SK-N-SH treated with all-trans-retinoic acid at 6 μM for 48 hours (cell line): ENCODE data around the gene SFXN5.

Experiments
- ATAC-seq: fragments of 200-7000 bp; cut with Tn5 transposase; 3 replicates; pipeline ENCODE4 v1.9.1; 2020; ENCODE audit warnings: mild to moderate bottlenecking, moderate library complexity
- ARNTL ChIP-seq: fragments of 450-650 bp; formaldehyde crosslinking; IDR thresholded peaks from 2 replicates; pipeline ENCODE4 v1.5.0; 2020; ENCODE audit warnings: low read depth, mild to moderate bottlenecking, moderate library complexity, borderline replicate concordance
- CSRNP3 ChIP-seq: fragments of 250-450 bp; sonication (Bioruptor Pico); IDR thresholded peaks from 2 replicates; pipeline ENCODE4 v1.5.1; 2021; ENCODE audit warnings: mild to moderate bottlenecking, moderate library complexity
- ESRRG ChIP-seq: fragments of 250-450 bp; sonication (Bioruptor Pico); IDR thresholded peaks from 2 replicates; pipeline ENCODE4 v1.6.1; 2021; ENCODE audit warnings: mild to moderate bottlenecking
- GLIS3 ChIP-seq: fragments of 250-450 bp; sonication (Bioruptor Pico); IDR thresholded peaks from 2 replicates; pipeline ENCODE4 v1.5.0; 2020; ENCODE audit warnings: mild to moderate bottlenecking, moderate library complexity
- PATZ1 ChIP-seq: fragments of 250-450 bp; sonication (Bioruptor Pico); IDR thresholded peaks from 2 replicates; pipeline ENCODE4 v1.8.0; 2020; ENCODE audit warnings: mild to moderate bottlenecking, moderate library complexity, borderline replicate concordance
- POU6F1 ChIP-seq: fragments of 250-450 bp; sonication (Bioruptor Pico); IDR thresholded peaks from 2 replicates; pipeline ENCODE4 v1.8.0; 2021; ENCODE audit warnings: low read depth, mild to moderate bottlenecking, moderate library complexity, borderline replicate concordance
- PPARA ChIP-seq: fragments of 250-450 bp; sonication (Bioruptor Pico); IDR thresholded peaks from 2 replicates; pipeline ENCODE4 v1.5.0; 2020; ENCODE audit warnings: mild to moderate bottlenecking, borderline replicate concordance
- SNAI2 ChIP-seq: fragments of 250-450 bp; sonication (Bioruptor Pico); IDR thresholded peaks from 2 replicates; pipeline ENCODE4 v1.5.0; 2020; ENCODE audit warnings: mild to moderate bottlenecking, moderate library complexity
- TOX ChIP-seq: fragments of 250-450 bp; sonication (Bioruptor Pico); IDR thresholded peaks from 2 replicates; pipeline ENCODE4 v1.8.0; 2021; ENCODE audit warnings: mild to moderate bottlenecking, moderate library complexity, borderline replicate concordance
- ZFP3 ChIP-seq: fragments of 250-450 bp; sonication (Bioruptor Pico); IDR thresholded peaks from 2 replicates; pipeline ENCODE4 v1.5.0; 2020; ENCODE audit warnings: mild to moderate bottlenecking, moderate library complexity
- ZFP30 ChIP-seq: fragments of 450-650 bp; formaldehyde crosslinking; IDR thresholded peaks from 2 replicates; pipeline ENCODE4 v1.5.0; 2022; ENCODE audit warnings: mild to moderate bottlenecking, moderate library complexity
- ZNF8 ChIP-seq: fragments of 450-650 bp; formaldehyde crosslinking; IDR thresholded peaks from 2 replicates; pipeline ENCODE4 v1.5.0; 2020; ENCODE audit warnings: mild to moderate bottlenecking, moderate library complexity

SFXN5 gene

GRCh38 chr2:73008766-73009135 lies 62.8 kb downstream of the SFXN5 start:
- TF ChIP-seq ZFP30 (CRISPR knock-in tag): no peak
- no peak for TF ChIP-seq SNAI2 (CRISPR knock-in tag)
- TF ChIP-seq CSRNP3 (CRISPR knock-in tag): no peak
- no peak for ATAC-seq

- ATAC-seq: no peak
- TF ChIP-seq PPARA (CRISPR knock-in tag) (no peak), SNAI2 (CRISPR knock-in tag) (no peak), POU6F1 (CRISPR knock-in tag) (no peak), TOX (CRISPR knock-in tag) (no peak), ZFP30 (CRISPR knock-in tag) (no peak), CSRNP3 (CRISPR knock-in tag) (no peak), PATZ1 (CRISPR knock-in tag) (no peak)
Measured at GRCh38 chr2:73007991-73008765, 63.3 kb downstream of the SFXN5 start.

- no peak for ATAC-seq
- TF ChIP-seq ESRRG (CRISPR knock-in tag): no peak
- TF ChIP-seq, all 23 proteins: peak for 0
Measured at GRCh38 chr2:73006969-73007710, 64.4 kb downstream of the SFXN5 start.

- ATAC-seq: no peak
- TF ChIP-seq ARNTL (CRISPR knock-in tag) (no peak), GLIS3 (CRISPR knock-in tag) (no peak), POU6F1 (CRISPR knock-in tag) (no peak), ESRRG (CRISPR knock-in tag) (no peak), ZFP3 (CRISPR knock-in tag) (no peak), ZNF8 (no peak), SNAI2 (CRISPR knock-in tag) (no peak), PPARA (CRISPR knock-in tag) (no peak), PATZ1 (CRISPR knock-in tag) (no peak), ZFP30 (CRISPR knock-in tag) (no peak)
Measured at GRCh38 chr2:73004889-73005596, 66.5 kb downstream of the SFXN5 start.
